IMR-90 (cell line): Measurements from ENCODE around the gene CHD9.

Experiments used
- CEBPB ChIP-seq: IDR thresholded peaks from 2 replicates; pipeline ENCODE4 v1.6.1; 2012; ENCODE audit warnings: low read depth, low read length, improper control_type of control experiment
- CHD1 ChIP-seq: IDR thresholded peaks from 2 replicates; pipeline ENCODE4 v1.6.1; 2012; ENCODE audit warnings: low read depth, low read length, improper control_type of control experiment
- CTCF ChIP-seq: conservative IDR thresholded peaks from 2 replicates; pipeline ENCODE4 v1.5.1; 2012; ENCODE audit warnings: mild to moderate bottlenecking, low read depth, low read length, improper control_type of control experiment
- MAFK ChIP-seq: IDR thresholded peaks from 2 replicates; pipeline ENCODE4 v1.6.1; 2012; ENCODE audit warnings: low read depth, low read length, improper control_type of control experiment
- MXI1 ChIP-seq: IDR thresholded peaks from 2 replicates; pipeline ENCODE4 v1.6.1; 2012; ENCODE audit warnings: low read depth, mild to moderate bottlenecking, low read length, moderate library complexity, borderline replicate concordance
- POLR2A ChIP-seq: IDR thresholded peaks from 2 replicates; pipeline ENCODE4 v1.6.1; 2012; ENCODE audit warnings: mild to moderate bottlenecking, low read depth, low read length
- RAD21 ChIP-seq: IDR thresholded peaks from 2 replicates; pipeline ENCODE4 v1.6.1; 2012; ENCODE audit warnings: low read length, improper control_type of control experiment
- RCOR1 ChIP-seq: IDR thresholded peaks from 2 replicates; pipeline ENCODE4 v1.6.1; 2012; ENCODE audit warnings: mild to moderate bottlenecking, low read length, improper control_type of control experiment; ENCODE audit not compliant: insufficient replicate concordance
- TF ChIP-seq, protein P1 (sequence below): fragments of 150-350 bp; IDR thresholded peaks from 2 replicates; pipeline ENCODE4 v1.6.1; 2017; ENCODE audit warnings: mild to moderate bottlenecking, antibody characterized with exemption, low read length, low read depth

GRCh38 chr16:53064081-53064578, 9.3 kb downstream of the CHD9 start:
- TF ChIP-seq POLR2A (no peak), CEBPB (no peak), CTCF (no peak), MXI1 (no peak), CHD1 (no peak), MAFK (no peak), RCOR1 (no peak), RAD21 (no peak)
- TF ChIP-seq, protein P1, sequence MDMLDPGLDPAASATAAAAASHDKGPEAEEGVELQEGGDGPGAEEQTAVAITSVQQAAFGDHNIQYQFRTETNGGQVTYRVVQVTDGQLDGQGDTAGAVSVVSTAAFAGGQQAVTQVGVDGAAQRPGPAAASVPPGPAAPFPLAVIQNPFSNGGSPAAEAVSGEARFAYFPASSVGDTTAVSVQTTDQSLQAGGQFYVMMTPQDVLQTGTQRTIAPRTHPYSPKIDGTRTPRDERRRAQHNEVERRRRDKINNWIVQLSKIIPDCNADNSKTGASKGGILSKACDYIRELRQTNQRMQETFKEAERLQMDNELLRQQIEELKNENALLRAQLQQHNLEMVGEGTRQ = no peak
